UCSD-AML1 (cell line): Measurements from ENCODE around the gene CHDH.

Source experiments
- DNase-seq: peaks from one replicate; lab custom pipeline; 2025; ENCODE audit not compliant: unreplicated experiment; lab: John Stamatoyannopoulos, UW

CHDH gene

GRCh38 chr3:53856964-53857363 lies 10.7 kb upstream of the CHDH start:
- no peak for DNase-seq

GRCh38 chr3:53850895-53851294 lies 4.7 kb upstream of the CHDH start:
- DNase-seq = no peak

GRCh38 chr3:53849916-53850315 lies 3.7 kb upstream of the CHDH start:
- DNase-seq = no peak

- DNase-seq = no peak
Measured at GRCh38 chr3:53846851-53847155, 584 bp upstream of the CHDH start.

GRCh38 chr3:53845881-53846133 lies 412 bp downstream of the CHDH start:
- no peak for DNase-seq

GRCh38 chr3:53845103-53845880 lies 927 bp downstream of the CHDH start:
- DNase-seq = no peak

- DNase-seq = no peak
Measured at GRCh38 chr3:53844262-53845102, 1.7 kb downstream of the CHDH start.

- no peak for DNase-seq
Measured at GRCh38 chr3:53843195-53844177, 2.7 kb downstream of the CHDH start.

GRCh38 chr3:53842436-53843194 lies 3.6 kb downstream of the CHDH start:
- no peak for DNase-seq

GRCh38 chr3:53841296-53841695 lies 4.9 kb downstream of the CHDH start:
- no peak for DNase-seq

GRCh38 chr3:53837331-53837730 lies 8.9 kb downstream of the CHDH start:
- no peak for DNase-seq

- no peak for DNase-seq
Measured at GRCh38 chr3:53836084-53836872, 9.9 kb downstream of the CHDH start.

GRCh38 chr3:53835257-53835656 lies 11.0 kb downstream of the CHDH start:
- no peak for DNase-seq

- DNase-seq = no peak
Measured at GRCh38 chr3:53834429-53835095, 11.7 kb downstream of the CHDH start.

- DNase-seq = no peak
Measured at GRCh38 chr3:53833700-53834099, 12.5 kb downstream of the CHDH start.

- no peak for DNase-seq
Measured at GRCh38 chr3:53833053-53833645, 13.1 kb downstream of the CHDH start.

GRCh38 chr3:53830944-53831343 lies 15.3 kb downstream of the CHDH start:
- DNase-seq = no peak

- DNase-seq = no peak
Measured at GRCh38 chr3:53829605-53830004, 16.6 kb downstream of the CHDH start.

GRCh38 chr3:53828581-53828980 lies 17.6 kb downstream of the CHDH start:
- DNase-seq = no peak
